ENCODE measurements around the gene PINK1.

The PINK1 gene

GRCh38 chr1:20610970-20611369 is 22.3 kb upstream of the PINK1 start:
- no peak for DNase-seq (ENCODE audit: low read depth in 2 of 2, low spot score in 1 of 2)

- no peak for DNase-seq (ENCODE audit: low read depth in 2 of 2, low spot score in 1 of 2)
Measured at GRCh38 chr1:20611652-20612051, 21.6 kb upstream of the PINK1 start.

GRCh38 chr1:20612221-20612746 is 21.0 kb upstream of the PINK1 start:
- no peak for DNase-seq (ENCODE audit: low read depth in 2 of 2, low spot score in 1 of 2)

GRCh38 chr1:20614131-20614579 is 19.1 kb upstream of the PINK1 start:
- no peak for DNase-seq (ENCODE audit: low read depth in 2 of 2, low spot score in 1 of 2)

GRCh38 chr1:20615946-20616846 is 17.1 kb upstream of the PINK1 start:
- DNase-seq (ENCODE audit: low read depth in 2 of 2, low spot score in 1 of 2) = no peak

- no peak for DNase-seq (ENCODE audit: low read depth in 2 of 2, low spot score in 1 of 2)
Measured at GRCh38 chr1:20616847-20617487, 16.3 kb upstream of the PINK1 start.

- DNase-seq (ENCODE audit: low read depth in 2 of 2, low spot score in 1 of 2) = no peak
Measured at GRCh38 chr1:20618550-20618949, 14.7 kb upstream of the PINK1 start.

- no peak for DNase-seq (ENCODE audit: low read depth in 2 of 2, low spot score in 1 of 2)
Measured at GRCh38 chr1:20619999-20620398, 13.3 kb upstream of the PINK1 start.

- DNase-seq (ENCODE audit: low read depth in 2 of 2, low spot score in 1 of 2) = no peak
Measured at GRCh38 chr1:20621012-20621411, 12.2 kb upstream of the PINK1 start.

GRCh38 chr1:20624709-20625108 is 8.5 kb upstream of the PINK1 start:
- no peak for DNase-seq (ENCODE audit: low read depth in 2 of 2, low spot score in 1 of 2)

GRCh38 chr1:20625176-20626097 is 7.8 kb upstream of the PINK1 start:
- DNase-seq (ENCODE audit: low read depth in 2 of 2, low spot score in 1 of 2) = no peak

- DNase-seq (ENCODE audit: low read depth in 2 of 2, low spot score in 1 of 2) = no peak
Measured at GRCh38 chr1:20626098-20626427, 7.2 kb upstream of the PINK1 start.

- no peak for DNase-seq (ENCODE audit: low read depth in 2 of 2, low spot score in 1 of 2)
Measured at GRCh38 chr1:20626524-20626923, 6.7 kb upstream of the PINK1 start.

GRCh38 chr1:20630729-20631128 is 2.5 kb upstream of the PINK1 start:
- DNase-seq (ENCODE audit: low read depth in 2 of 2, low spot score in 1 of 2) = no peak

- no peak for DNase-seq (ENCODE audit: low read depth in 2 of 2, low spot score in 1 of 2)
Measured at GRCh38 chr1:20632386-20632785, 872 bp upstream of the PINK1 start.

- DNase-seq (ENCODE audit: low read depth in 2 of 2, low spot score in 1 of 2) = no peak
Measured at GRCh38 chr1:20634065-20634593, 871 bp downstream of the PINK1 start.

GRCh38 chr1:20634594-20635084 is 1.4 kb downstream of the PINK1 start:
- no peak for DNase-seq (ENCODE audit: low read depth in 2 of 2, low spot score in 1 of 2)

GRCh38 chr1:20636785-20637347 is 3.6 kb downstream of the PINK1 start:
- no peak for DNase-seq (ENCODE audit: low read depth in 2 of 2, low spot score in 1 of 2)

- no peak for DNase-seq (ENCODE audit: low read depth in 2 of 2, low spot score in 1 of 2)
Measured at GRCh38 chr1:20640183-20640597, 6.9 kb downstream of the PINK1 start.

- no peak for DNase-seq (ENCODE audit: low read depth in 2 of 2, low spot score in 1 of 2)
Measured at GRCh38 chr1:20641975-20642374, 8.7 kb downstream of the PINK1 start.

- no peak for DNase-seq (ENCODE audit: low read depth in 2 of 2, low spot score in 1 of 2)
Measured at GRCh38 chr1:20643080-20643479, 9.8 kb downstream of the PINK1 start.
